Measurements from ENCODE around the gene SCLY. TPM values are rescaled to one million over a fixed set of nuclear protein-coding genes. Genes with fewer than 3 reads are reported as not detected.

The SCLY gene
- total RNA-seq, 2 experiments from 2014 or later, result 27.1 to 30.0 TPM

- no peak overlapping the region for H3K4me3 Mint-ChIP-seq
- no peak overlapping the region for H3K27ac Mint-ChIP-seq
- H3K36me3 Mint-ChIP-seq (ENCODE audit: low read depth), result no peaks in the 10 kb centered on the region
- no peaks in the 10 kb centered on the region for H3K27me3 Mint-ChIP-seq
- no peak for DNase-seq
- H3K9me3 Mint-ChIP-seq, result no peaks in the 10 kb centered on the region
- no peaks in the 10 kb centered on the region for H3K4me1 Mint-ChIP-seq
- ChIA-PET CTCF (interaction anchor here (0.5 to 0.6 kb wide), 2 partner anchors 70 to 359 kb away, joined by 3 to 4 read pairs; no protein-coding TSS in a partner anchor), POLR2A (no interaction called here)
These were observed 64.5 kb downstream of the SCLY start for GRCh38 chr2:238125127-238125885.

GRCh38 chr2:238126338-238126737 is 65.5 kb downstream of the SCLY start:
- no peak overlapping the region for H3K4me3 Mint-ChIP-seq
- ChIA-PET POLR2A (no interaction called here), CTCF (no interaction called here)
- H3K4me1 Mint-ChIP-seq, result no peaks in the 10 kb centered on the region
- DNase-seq, result no peak
- H3K9me3 Mint-ChIP-seq, result no peaks in the 10 kb centered on the region
- H3K27ac Mint-ChIP-seq, result no peak overlapping the region
- no peaks in the 10 kb centered on the region for H3K36me3 Mint-ChIP-seq (ENCODE audit: low read depth)
- H3K27me3 Mint-ChIP-seq, result no peaks in the 10 kb centered on the region

- H3K4me3 Mint-ChIP-seq, result no peak overlapping the region
- ChIA-PET CTCF (interaction anchor here (0.6 kb wide), 1 partner anchor 164 kb away, joined by 4 read pairs; no protein-coding TSS in a partner anchor), POLR2A (no interaction called here)
- H3K27ac Mint-ChIP-seq, result no peak overlapping the region
- H3K36me3 Mint-ChIP-seq (ENCODE audit: low read depth), result no peaks in the 10 kb centered on the region
- no peaks in the 10 kb centered on the region for H3K9me3 Mint-ChIP-seq
- no peaks in the 10 kb centered on the region for H3K4me1 Mint-ChIP-seq
- H3K27me3 Mint-ChIP-seq, result no peaks in the 10 kb centered on the region
- no peak for DNase-seq
These were observed 66.0 kb downstream of the SCLY start for GRCh38 chr2:238126775-238127164.

GRCh38 chr2:238127165-238128060 is 66.6 kb downstream of the SCLY start:
- no peaks in the 10 kb centered on the region for H3K27me3 Mint-ChIP-seq
- no peak for DNase-seq
- H3K4me3 Mint-ChIP-seq, result no peak overlapping the region
- POLR2A ChIA-PET, result no interaction called here
- H3K4me1 Mint-ChIP-seq, result no peaks in the 10 kb centered on the region
- CTCF ChIA-PET, result interaction anchor here (0.6 kb wide), 1 partner anchor 164 kb away, joined by 4 read pairs; no protein-coding TSS in a partner anchor
- no peaks in the 10 kb centered on the region for H3K36me3 Mint-ChIP-seq (ENCODE audit: low read depth)
- H3K27ac Mint-ChIP-seq, result no peak overlapping the region
- H3K9me3 Mint-ChIP-seq, result no peaks in the 10 kb centered on the region

GRCh38 chr2:238128061-238128440 is 67.2 kb downstream of the SCLY start:
- Mint-ChIP-seq H3K27me3 (no peaks in the 10 kb centered on the region), H3K4me3 (no peak overlapping the region), H3K27ac (no peak overlapping the region), H3K36me3 (ENCODE audit: low read depth) (no peaks in the 10 kb centered on the region), H3K4me1 (no peaks in the 10 kb centered on the region), H3K9me3 (no peaks in the 10 kb centered on the region)
- DNase-seq, result no peak
- CTCF ChIA-PET, result no interaction called here
- POLR2A ChIA-PET, result no interaction called here

GRCh38 chr2:238128534-238129001 is 67.8 kb downstream of the SCLY start:
- POLR2A ChIA-PET, result no interaction called here
- DNase-seq, result no peak
- Mint-ChIP-seq H3K4me3 (no peak overlapping the region), H3K27ac (no peak overlapping the region), H3K4me1 (no peaks in the 10 kb centered on the region), H3K27me3 (no peaks in the 10 kb centered on the region), H3K9me3 (no peaks in the 10 kb centered on the region), H3K36me3 (ENCODE audit: low read depth) (no peaks in the 10 kb centered on the region)
- CTCF ChIA-PET, result no interaction called here

- ChIA-PET POLR2A (no interaction called here), CTCF (interaction anchor here (0.6 kb wide), 1 partner anchor 127 kb away, joined by 4 read pairs; no protein-coding TSS in a partner anchor)
- H3K27ac Mint-ChIP-seq, result no peak overlapping the region
- H3K27me3 Mint-ChIP-seq, result no peaks in the 10 kb centered on the region
- H3K9me3 Mint-ChIP-seq, result no peaks in the 10 kb centered on the region
- no peak for DNase-seq
- no peaks in the 10 kb centered on the region for H3K4me1 Mint-ChIP-seq
- no peak overlapping the region for H3K4me3 Mint-ChIP-seq
- H3K36me3 Mint-ChIP-seq (ENCODE audit: low read depth), result no peaks in the 10 kb centered on the region
These were observed 68.6 kb downstream of the SCLY start for GRCh38 chr2:238129166-238130010.

GRCh38 chr2:238130111-238130695 is 69.4 kb downstream of the SCLY start:
- Mint-ChIP-seq H3K36me3 (ENCODE audit: low read depth) (no peaks in the 10 kb centered on the region), H3K9me3 (no peaks in the 10 kb centered on the region), H3K27me3 (no peaks in the 10 kb centered on the region), H3K4me3 (no peak overlapping the region), H3K27ac (no peak overlapping the region), H3K4me1 (no peaks in the 10 kb centered on the region)
- ChIA-PET CTCF (interaction anchor here (0.6 kb wide), 1 partner anchor 127 kb away, joined by 4 read pairs; no protein-coding TSS in a partner anchor), POLR2A (no interaction called here)
- DNase-seq, result no peak

- no peak for DNase-seq
- ChIA-PET CTCF (no interaction called here), POLR2A (no interaction called here)
- Mint-ChIP-seq H3K4me3 (no peak overlapping the region), H3K36me3 (ENCODE audit: low read depth) (no peaks in the 10 kb centered on the region), H3K4me1 (no peaks in the 10 kb centered on the region), H3K27ac (no peak overlapping the region), H3K9me3 (no peaks in the 10 kb centered on the region), H3K27me3 (no peaks in the 10 kb centered on the region)
These were observed 70.2 kb downstream of the SCLY start for GRCh38 chr2:238130696-238131628.

GRCh38 chr2:238131761-238132462 is 71.1 kb downstream of the SCLY start:
- no peaks in the 10 kb centered on the region for H3K36me3 Mint-ChIP-seq (ENCODE audit: low read depth)

More at GRCh38 chr2:238131761-238132462, 71.1 kb downstream of the SCLY start:
- Mint-ChIP-seq H3K27ac (no peak overlapping the region), H3K4me3 (no peak overlapping the region), H3K9me3 (no peaks in the 10 kb centered on the region), H3K27me3 (no peaks in the 10 kb centered on the region), H3K4me1 (no peaks in the 10 kb centered on the region)
- no peak for DNase-seq
- ChIA-PET POLR2A (no interaction called here), CTCF (no interaction called here)

Measured in activated CD4-positive, alpha-beta T cell treated with anti-CD3 and anti-CD28 coated beads, Interleukin-2, amount 10 ng/mL, durations not matched to agents 7 days and 5 days (primary cell).